Hematopoietic multipotent progenitor cell treated with erythropoietin and hydrocortisone succinate and interleukin-3 and kit ligand, for 6 days (in vitro differentiated cells): ENCODE measurements around the gene PAOX.

Experiments
- DNase-seq: peaks from one replicate; pipeline ENCODE4 v3.0.0-alpha.2; 2015

Gene PAOX

GRCh38 chr10:133350283-133350949 lies 28.6 kb upstream of the PAOX start:
- no peak for DNase-seq

GRCh38 chr10:133350950-133351329 lies 28.1 kb upstream of the PAOX start:
- DNase-seq: no peak

- no peak for DNase-seq
These were observed 27.4 kb upstream of the PAOX start for GRCh38 chr10:133351408-133352318.

DNA sequence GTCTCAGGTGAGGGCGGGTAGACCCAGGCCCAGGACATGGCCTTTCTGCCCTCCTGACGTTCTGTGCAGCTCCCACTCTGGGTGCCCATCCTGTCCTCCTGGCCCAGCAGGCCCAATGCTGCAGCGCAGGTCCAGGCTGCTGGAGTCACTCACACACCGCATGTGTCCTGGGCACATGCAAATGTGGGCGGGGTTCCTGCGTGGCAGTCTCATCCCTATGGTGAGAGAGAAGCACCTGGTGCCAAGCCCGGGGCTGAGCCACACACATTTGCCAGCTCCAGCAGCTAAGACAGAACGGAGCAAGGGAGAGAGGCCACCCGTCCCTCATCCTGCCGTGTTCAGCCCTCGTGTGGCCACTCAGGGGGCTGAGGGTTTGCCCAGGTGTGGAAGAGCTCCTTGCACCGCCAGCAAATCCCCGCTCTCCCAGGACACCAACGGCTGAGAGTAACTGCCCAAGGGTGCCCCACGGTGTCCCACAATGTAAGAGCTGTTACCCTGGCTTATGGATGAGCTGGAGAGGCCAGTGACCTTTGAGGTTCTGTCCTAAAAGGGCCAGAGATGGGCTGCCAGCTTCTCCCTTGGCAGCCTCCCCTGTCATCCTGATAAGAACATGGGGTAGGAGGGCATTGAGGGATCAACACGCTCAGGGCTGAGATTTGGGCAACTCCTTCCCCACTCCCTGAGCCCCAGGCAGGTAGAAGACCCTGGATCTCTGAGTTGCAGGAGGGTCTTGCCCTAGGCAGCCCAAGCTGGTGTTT lies 25.7 kb upstream of the PAOX start:
- no peak for DNase-seq

DNA sequence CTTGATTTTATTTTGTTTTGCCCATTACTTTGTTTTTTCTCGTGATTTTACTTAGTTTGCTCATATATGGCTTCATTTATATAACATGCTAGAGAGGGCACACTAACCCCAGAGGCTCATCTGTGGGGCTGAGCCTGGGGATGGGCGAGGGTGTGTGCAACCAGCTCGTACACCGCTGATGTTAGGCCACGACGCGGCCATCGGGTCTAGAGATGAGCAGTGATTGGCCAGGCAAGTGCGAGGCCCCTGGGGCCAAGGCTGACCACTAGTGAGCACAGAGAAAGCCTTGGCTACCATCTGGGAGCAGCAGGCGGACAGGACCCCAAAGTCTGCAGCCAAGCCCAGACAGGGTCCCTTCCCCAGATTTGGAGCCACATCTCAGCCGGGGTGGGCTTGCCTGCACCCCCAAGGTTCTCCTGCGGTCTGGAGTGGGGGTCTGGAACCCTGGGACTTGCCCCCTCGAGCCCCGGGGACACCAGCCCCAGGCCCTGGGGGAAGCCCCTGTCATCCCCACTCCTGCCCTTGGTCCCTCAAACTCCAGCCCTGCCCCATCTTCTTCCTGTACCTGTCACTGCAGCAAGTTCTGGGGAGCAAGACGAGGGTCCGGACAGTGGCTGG lies 25.0 kb upstream of the PAOX start:
- DNase-seq: no peak

DNA sequence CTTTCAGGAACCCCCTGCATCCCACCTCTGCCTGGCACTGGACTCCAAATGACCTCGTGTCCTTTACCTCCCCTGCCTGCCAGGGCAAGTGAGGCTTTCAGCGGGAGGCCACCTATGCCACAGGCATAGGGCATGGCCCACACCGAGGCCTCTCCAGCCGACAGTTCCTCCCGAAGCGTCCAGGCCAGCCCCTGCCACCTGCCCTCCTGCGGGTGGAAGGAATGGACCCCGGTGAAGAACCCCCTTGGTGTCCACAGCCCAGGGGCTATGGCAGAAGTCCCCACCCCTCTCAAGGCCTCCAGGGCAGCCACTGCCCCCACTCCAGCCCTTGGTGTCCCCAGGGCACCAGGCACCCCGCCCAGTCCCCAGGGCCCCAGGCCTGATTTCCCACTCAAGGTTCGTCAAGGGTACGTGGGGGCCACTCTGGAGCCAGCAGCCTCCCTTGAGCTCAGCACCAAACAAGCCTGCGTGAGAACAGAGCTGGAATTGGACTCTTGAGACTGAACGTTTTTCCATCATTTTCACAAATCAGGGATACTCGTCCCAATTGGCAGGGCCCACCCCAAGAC lies 24.3 kb upstream of the PAOX start:
- no peak for DNase-seq

DNA sequence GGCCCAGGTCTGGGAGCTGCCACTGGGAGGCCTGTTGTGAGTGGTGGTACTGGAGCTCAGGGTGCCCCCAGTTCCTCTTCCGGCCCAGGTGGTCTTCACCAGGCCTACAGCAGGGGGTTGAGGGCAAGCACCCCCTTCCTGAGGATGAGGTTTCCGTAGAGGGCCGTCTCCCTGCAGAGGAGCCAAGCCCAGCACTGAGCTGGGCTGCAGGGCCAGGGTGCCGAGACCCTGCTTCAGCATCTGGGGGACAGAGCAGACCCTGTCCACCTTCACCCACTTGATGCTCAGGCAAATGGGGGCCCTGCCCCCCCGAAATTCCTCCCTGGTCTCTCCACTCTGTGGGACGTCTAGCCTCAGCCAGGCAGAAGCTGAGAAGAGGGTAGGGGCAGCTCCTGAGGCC lies 23.8 kb upstream of the PAOX start:
- DNase-seq: no peak

DNA sequence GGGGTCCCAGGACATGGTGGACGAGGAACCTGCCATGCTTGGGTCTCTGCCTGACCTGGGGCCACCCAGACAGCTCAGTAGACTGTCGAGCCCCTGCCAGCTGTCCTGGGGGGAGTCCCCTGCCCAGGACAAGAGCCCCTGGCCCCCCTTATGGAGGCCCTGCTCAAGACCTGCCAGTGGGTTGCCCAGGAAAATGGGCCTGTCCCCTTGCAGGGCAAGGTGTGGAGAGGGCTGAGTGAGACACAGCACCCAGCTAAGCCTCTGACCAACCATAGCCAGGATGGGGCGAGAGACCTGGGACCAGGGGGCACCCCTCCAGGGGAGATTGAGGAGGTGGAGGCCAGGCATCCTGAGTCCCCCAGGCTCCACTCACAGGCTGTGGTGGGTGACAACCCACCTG lies 23.1 kb upstream of the PAOX start:
- DNase-seq: no peak

GRCh38 chr10:133356549-133357284 lies 22.3 kb upstream of the PAOX start:
- no peak for DNase-seq

DNA sequence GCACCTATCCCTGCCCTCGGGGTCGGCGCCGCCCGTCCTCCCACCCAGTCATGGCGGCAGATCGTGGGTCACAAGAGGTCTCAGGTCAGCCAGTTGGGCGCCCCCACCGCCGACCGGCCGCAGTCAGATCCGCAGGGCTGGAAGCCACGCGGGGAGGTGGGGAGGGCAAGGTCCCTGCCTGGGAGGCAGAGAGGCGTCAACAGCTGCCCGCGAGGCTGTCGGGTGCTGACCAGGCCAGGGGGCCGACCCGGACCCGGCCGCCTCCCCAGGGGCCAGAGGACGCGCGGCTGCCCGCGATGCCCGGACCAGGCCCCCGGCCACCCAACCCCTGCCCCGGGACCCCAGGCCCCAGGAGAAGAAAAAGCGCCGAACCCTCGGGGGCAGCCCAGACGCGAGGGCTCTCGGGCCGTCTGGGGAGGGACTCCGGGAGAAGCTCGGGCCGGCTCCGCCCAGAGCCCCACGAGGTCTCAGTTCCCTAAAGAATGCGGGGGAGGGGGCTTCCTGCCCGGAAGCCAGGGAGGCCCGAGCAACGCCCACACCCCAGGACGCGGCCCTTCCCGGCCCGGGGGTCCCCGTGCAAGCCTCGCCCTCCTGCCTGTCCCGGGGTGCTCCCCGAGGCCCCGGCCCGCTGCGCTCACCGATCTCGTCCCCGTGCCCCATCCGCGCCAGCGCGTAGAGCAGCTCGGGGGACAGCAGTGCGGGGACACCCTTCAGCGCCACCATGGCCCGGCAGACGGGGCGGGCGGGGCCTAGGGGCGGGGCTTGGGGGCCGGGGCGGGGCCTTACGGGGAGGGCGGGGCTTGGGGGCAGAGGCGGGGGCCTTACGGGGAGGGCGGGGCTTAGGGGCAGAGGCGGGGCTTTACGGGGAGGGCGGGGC lies 21.5 kb upstream of the PAOX start, which contains the start of gene FUOM:
FUOM (minus strand) TSS at position 735 of the 877 bp plus-strand sequence; CDS start at position 723, 12 bp downstream.
- peak; percentile 67 for DNase-seq

GRCh38 chr10:133358162-133358924 lies 20.7 kb upstream of the PAOX start:
- DNase-seq: no peak

GRCh38 chr10:133358925-133359310 lies 20.1 kb upstream of the PAOX start:
- DNase-seq: no peak

GRCh38 chr10:133359554-133359971 lies 19.5 kb upstream of the PAOX start:
- DNase-seq: peak; percentile 73

DNA sequence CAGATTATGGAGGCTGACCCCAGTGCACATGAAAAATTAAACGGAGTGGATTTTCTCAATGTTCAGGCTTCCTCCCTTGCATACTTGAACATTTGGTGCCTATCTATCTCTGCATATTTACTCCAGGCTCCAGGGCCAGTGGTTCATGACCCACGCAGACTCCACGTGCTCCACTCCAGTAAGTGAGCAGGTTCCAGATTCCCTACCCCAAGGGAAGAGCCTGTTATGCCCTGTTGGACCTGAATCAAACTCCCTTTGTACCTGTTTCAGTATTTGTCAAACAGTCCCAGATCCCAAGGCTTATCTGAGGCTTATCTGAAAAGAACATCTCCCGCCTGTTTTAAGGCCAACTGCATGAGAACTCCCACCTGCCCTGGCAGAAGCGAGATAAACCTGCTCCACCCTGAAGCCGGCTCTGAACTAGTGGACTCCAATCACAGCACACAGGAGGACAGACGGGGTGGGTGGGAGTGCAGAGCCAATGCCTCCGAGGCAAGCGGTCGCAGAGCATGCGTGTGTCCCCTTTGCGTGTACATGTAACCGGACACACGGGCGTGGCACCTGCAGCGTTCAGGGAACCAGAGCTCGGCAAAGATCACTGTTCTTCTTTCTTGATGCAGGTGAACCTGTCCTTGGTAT lies 19.0 kb upstream of the PAOX start:
- DNase-seq: peak; percentile 49

- no peak for DNase-seq
These were observed 17.8 kb upstream of the PAOX start for GRCh38 chr10:133361227-133361626.

- no peak for DNase-seq
These were observed 17.2 kb upstream of the PAOX start for GRCh38 chr10:133361773-133362441.

DNA sequence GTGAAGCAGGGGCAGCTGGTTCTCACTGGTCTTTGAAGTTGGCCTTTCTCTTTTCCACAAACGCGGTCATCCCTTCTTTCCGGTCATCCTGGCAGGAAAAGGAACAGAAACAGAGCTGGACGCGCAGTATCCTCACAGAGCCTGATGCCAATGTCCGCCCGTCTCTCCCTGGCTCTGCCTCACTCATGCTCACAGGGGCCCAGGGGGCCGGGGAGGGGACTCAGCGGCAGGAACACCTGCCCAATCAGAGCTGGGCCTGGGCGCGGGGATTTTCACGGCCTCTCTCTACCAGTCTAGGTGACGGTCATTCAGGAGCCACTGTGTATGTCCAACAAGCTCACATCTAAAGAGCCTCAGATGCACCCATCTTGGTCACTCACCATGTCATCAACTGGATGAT lies 16.2 kb upstream of the PAOX start:
- no peak for DNase-seq

DNA sequence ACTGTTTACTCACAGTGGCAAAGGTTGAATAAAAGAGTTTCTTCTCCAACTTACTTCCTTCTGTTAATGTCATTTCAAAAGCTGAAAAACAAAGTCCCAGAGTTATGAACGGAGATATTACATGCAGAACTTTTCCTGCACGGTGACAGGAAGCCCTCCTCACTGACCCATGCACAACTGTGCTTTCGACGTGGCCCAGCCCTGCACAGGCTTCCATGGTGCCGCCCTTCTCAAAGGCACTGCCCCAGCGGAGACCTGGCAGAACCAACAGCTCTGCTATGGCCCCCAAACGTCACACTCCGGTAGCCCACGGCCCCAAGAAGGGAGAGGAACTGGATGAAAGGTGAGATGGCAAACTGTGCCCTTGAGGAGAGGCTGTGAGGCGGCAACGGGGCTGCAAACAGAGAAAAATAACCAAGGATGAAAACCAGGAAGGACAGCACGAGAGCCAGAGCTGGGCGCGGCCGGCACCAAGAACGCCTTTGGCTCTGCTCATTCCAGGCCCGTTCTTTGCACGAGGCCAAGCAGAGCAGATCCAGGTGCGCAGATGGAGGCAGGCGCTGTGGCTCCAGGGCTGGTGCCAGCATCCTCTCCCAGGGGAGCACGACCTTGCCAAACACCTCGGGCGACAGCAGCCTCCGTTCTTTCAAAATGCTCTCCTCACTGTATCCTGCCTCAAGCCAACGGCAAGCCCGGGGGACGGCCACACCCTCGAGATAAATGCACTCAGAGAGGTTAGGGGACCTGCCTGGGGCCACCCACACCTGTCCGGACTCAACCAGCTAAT lies 14.2 kb upstream of the PAOX start:
- DNase-seq: no peak
